ENCODE data around the gene CSPG4. TPM values are rescaled to one million over a fixed set of nuclear protein-coding genes. Genes with fewer than 3 reads are reported as not detected.

Gene CSPG4
- total RNA-seq, 1 experiment from 2014 or later: 0.20 TPM

DNA sequence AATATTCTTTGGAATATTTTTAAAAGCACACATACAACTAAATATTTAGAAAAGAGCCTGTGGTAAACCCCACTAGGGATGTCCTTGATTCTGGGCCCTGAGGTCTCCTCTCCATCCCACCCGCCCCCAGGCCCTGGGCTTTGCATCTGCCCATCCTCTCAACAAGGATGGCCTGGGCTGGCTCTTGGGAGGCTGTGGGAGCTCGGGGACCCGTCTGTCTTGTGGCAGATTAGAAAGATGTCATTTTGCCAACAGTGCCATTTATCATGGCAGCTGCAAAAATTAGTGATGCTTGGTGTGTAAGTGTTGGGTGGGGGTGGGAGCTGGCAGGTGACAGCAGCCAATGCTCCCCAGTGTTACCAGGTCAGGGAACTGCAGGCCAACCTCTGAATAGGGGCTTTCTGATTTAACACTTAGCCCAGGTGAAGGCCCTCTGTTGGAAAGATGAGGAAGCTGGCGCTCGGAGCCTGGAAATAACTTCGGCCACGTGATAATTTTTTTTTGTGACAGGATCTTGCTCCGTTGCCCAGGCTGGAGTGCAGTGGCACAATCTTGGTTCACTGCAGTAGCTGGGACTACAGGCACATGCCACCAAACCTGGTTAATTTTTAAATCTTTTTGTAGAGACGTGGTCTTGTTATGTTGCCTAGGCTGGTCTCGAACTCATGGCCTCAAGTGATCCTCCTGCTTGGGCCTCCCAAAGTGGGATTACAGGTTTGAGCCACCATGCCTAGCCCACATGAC, 16.9 kb upstream of the CSPG4 start:
- CTCF ChIA-PET: interaction anchor here (1.7 kb wide), 1 partner anchor 72 kb away, joined by 5 read pairs; no protein-coding TSS in a partner anchor
- no peaks in the 10 kb centered on the region for H3K9me3 Mint-ChIP-seq (ENCODE audit: unreplicated experiment)
- no TSS peak for BruUV-seq (replicated peaks)
- no peak overlapping the region for H3K4me3 Mint-ChIP-seq (ENCODE audit: unreplicated experiment)
- no peaks in the 10 kb centered on the region for H3K4me1 Mint-ChIP-seq (ENCODE audit: low read depth, unreplicated experiment)
- H3K27me3 Mint-ChIP-seq (ENCODE audit: insufficient read depth, unreplicated experiment): no peaks in the 10 kb centered on the region
- POLR2A ChIA-PET: no interaction called here
- H3K36me3 Mint-ChIP-seq (ENCODE audit: insufficient read depth, unreplicated experiment): no peaks in the 10 kb centered on the region
- Histone ChIP-seq H3K36me3 (ENCODE audit: control insufficient read depth, insufficient read depth, low read length) (no peaks in the 10 kb centered on the region), H3K4me3 (ENCODE audit: low read depth, low read length) (no peak overlapping the region), H3K9me3 (no peaks in the 10 kb centered on the region), H3K4me1 (no peaks in the 10 kb centered on the region), H3K27me3 (replicated peaks; ENCODE audit: control insufficient read depth, insufficient read depth, low read length) (no peaks in the 10 kb centered on the region)
- no peak overlapping the region for H3K27ac Mint-ChIP-seq (ENCODE audit: unreplicated experiment)
- DNase-seq: no peak
- no peak for TF ChIP-seq CTCF (IDR thresholded peaks at IDR 0.05; ENCODE audit: insufficient read depth in 1 of 2, low read depth in 1 of 2, low read length in 1 of 2, severe bottlenecking in 1 of 2, unreplicated experiment in 1 of 2)
- intact Hi-C loops (cut with micrococcal nuclease; ENCODE audit: unreplicated experiment): loop anchor here (10.0 kb wide), 1 partner anchor 195 kb away; no protein-coding TSS in a partner anchor

DNA sequence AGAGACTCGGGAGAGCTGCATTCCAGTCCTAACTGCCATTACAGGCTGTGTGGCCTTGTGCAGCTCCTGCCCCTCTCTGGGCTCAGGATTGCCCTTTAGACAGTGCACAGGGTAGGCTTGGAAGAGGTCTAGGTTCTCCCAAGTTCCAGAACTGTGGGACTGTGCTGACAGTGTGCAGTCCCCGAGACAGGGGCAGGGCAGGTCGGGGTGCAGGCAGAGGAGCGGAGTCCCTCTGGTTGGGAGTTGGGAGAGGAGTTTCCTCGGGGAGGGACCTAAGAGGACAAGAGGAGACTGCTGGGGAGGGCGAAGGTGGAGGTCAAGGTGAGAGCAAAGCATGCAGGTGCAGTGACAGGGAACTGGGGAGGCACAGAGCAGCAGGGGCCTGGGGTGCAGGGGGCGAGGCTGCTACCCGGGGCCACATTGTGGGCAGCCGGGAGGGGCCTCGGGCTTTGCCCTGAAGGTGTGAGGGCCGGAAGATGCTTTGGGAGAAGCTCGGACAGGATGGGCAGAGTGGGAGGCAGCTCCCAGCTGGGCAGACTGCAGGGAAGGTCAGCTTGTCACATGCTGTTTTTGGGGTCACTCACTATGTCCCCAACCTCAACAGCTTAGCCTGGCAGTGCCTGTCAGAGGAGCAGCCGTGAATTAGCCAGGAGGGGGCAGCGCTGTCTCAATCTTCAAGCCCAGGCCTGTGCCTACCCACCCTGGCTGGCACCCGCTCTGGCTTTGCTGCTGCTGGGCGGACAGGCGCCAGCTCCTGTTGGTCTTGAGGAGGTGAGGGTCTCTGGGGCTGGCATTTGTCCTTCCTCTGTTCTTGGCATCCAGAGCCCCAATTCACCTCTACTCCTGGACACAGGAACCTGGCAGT, 15.4 kb upstream of the CSPG4 start:
- Histone ChIP-seq H3K4me1 (peaks cover 10% of the 10 kb centered on the region), H3K36me3 (ENCODE audit: control insufficient read depth, insufficient read depth, low read length) (no peaks in the 10 kb centered on the region), H3K4me3 (ENCODE audit: low read depth, low read length) (no peak overlapping the region), H3K9me3 (no peaks in the 10 kb centered on the region), H3K27me3 (replicated peaks; ENCODE audit: control insufficient read depth, insufficient read depth, low read length) (no peaks in the 10 kb centered on the region)
- Mint-ChIP-seq H3K27ac (ENCODE audit: unreplicated experiment) (no peak overlapping the region), H3K36me3 (ENCODE audit: insufficient read depth, unreplicated experiment) (no peaks in the 10 kb centered on the region), H3K4me1 (ENCODE audit: low read depth, unreplicated experiment) (no peaks in the 10 kb centered on the region), H3K4me3 (ENCODE audit: unreplicated experiment) (no peak overlapping the region), H3K27me3 (ENCODE audit: insufficient read depth, unreplicated experiment) (no peaks in the 10 kb centered on the region), H3K9me3 (ENCODE audit: unreplicated experiment) (no peaks in the 10 kb centered on the region)
- peak; percentile 35 to 53 for TF ChIP-seq CTCF (IDR thresholded peaks at IDR 0.05; ENCODE audit: insufficient read depth in 1 of 2, low read depth in 1 of 2, low read length in 1 of 2, severe bottlenecking in 1 of 2, unreplicated experiment in 1 of 2)
- ChIA-PET CTCF (interaction anchor here (1.7 kb wide), 1 partner anchor 74 kb away, joined by 5 read pairs; no protein-coding TSS in a partner anchor), POLR2A (no interaction called here)
- no TSS peak for BruUV-seq (replicated peaks)
- intact Hi-C loops (cut with micrococcal nuclease; ENCODE audit: unreplicated experiment): loop anchor here (1.0 to 10.0 kb wide), 2 partner anchors 74 to 197 kb away; no protein-coding TSS in a partner anchor
- DNase-seq: peak in 1 of 2 experiments; percentile 65

GRCh38 chr15:75727031-75727531, 14.4 kb upstream of the CSPG4 start:
- no TSS peak for BruUV-seq (replicated peaks)
- intact Hi-C loops (cut with micrococcal nuclease; ENCODE audit: unreplicated experiment): loop anchor here (10.0 kb wide), 1 partner anchor 198 kb away; no protein-coding TSS in a partner anchor
- TF ChIP-seq CTCF (IDR thresholded peaks at IDR 0.05; ENCODE audit: insufficient read depth in 1 of 2, low read depth in 1 of 2, low read length in 1 of 2, severe bottlenecking in 1 of 2, unreplicated experiment in 1 of 2): no peak
- Mint-ChIP-seq H3K4me1 (ENCODE audit: low read depth, unreplicated experiment) (no peaks in the 10 kb centered on the region), H3K9me3 (ENCODE audit: unreplicated experiment) (no peaks in the 10 kb centered on the region), H3K4me3 (ENCODE audit: unreplicated experiment) (no peak overlapping the region), H3K27me3 (ENCODE audit: insufficient read depth, unreplicated experiment) (no peaks in the 10 kb centered on the region), H3K36me3 (ENCODE audit: insufficient read depth, unreplicated experiment) (no peaks in the 10 kb centered on the region), H3K27ac (ENCODE audit: unreplicated experiment) (no peak overlapping the region)
- Histone ChIP-seq H3K9me3 (no peaks in the 10 kb centered on the region), H3K4me3 (ENCODE audit: low read depth, low read length) (no peak overlapping the region), H3K27me3 (replicated peaks; ENCODE audit: control insufficient read depth, insufficient read depth, low read length) (no peaks in the 10 kb centered on the region), H3K4me1 (peaks cover 10% of the 10 kb centered on the region), H3K36me3 (ENCODE audit: control insufficient read depth, insufficient read depth, low read length) (no peaks in the 10 kb centered on the region)
- ChIA-PET CTCF (no interaction called here), POLR2A (no interaction called here)
- DNase-seq: no peak
